ENCODE data around the gene SSC5D.
"Not testable (repeated sequence)": the region's sequence is repeated elsewhere in the genome, so short reads cannot be mapped to it uniquely, and the experiment has no call there.

SSC5D gene

GRCh38 chr19:55488986-55489710 lies 912 bp downstream of the SSC5D start:
- no peak for DNase-seq

GRCh38 chr19:55489711-55490477 lies 1.7 kb downstream of the SSC5D start:
- peak; percentile 37 for DNase-seq

GRCh38 chr19:55490478-55491432 lies 2.5 kb downstream of the SSC5D start:
- DNase-seq: no peak

- no peak for DNase-seq
These were observed 3.5 kb downstream of the SSC5D start for GRCh38 chr19:55491546-55492360.

- no peak for DNase-seq
These were observed 4.2 kb downstream of the SSC5D start for GRCh38 chr19:55492362-55492944.

- no peak for DNase-seq
These were observed 4.9 kb downstream of the SSC5D start for GRCh38 chr19:55493052-55493644.

GRCh38 chr19:55493645-55494171 lies 5.5 kb downstream of the SSC5D start:
- DNase-seq: no peak

- DNase-seq: no peak
These were observed 6.0 kb downstream of the SSC5D start for GRCh38 chr19:55494172-55494761.

- DNase-seq: no peak
These were observed 7.6 kb downstream of the SSC5D start for GRCh38 chr19:55495646-55496349.

GRCh38 chr19:55496820-55497219 lies 8.6 kb downstream of the SSC5D start:
- DNase-seq: not testable (repeated sequence)

- DNase-seq: no peak
These were observed 9.5 kb downstream of the SSC5D start for GRCh38 chr19:55497763-55498162.

- no peak for DNase-seq
These were observed 10.1 kb downstream of the SSC5D start for GRCh38 chr19:55498246-55498840.

GRCh38 chr19:55500368-55500952 lies 12.2 kb downstream of the SSC5D start:
- no peak for DNase-seq

GRCh38 chr19:55502197-55502952 lies 14.1 kb downstream of the SSC5D start:
- no peak for DNase-seq

GRCh38 chr19:55503157-55503501 lies 14.9 kb downstream of the SSC5D start:
- no peak for DNase-seq

- DNase-seq: peak; percentile 94
These were observed 15.4 kb downstream of the SSC5D start for GRCh38 chr19:55503502-55504251.

- DNase-seq: no peak
These were observed 16.0 kb downstream of the SSC5D start for GRCh38 chr19:55504252-55504603.

- DNase-seq: no peak
These were observed 16.7 kb downstream of the SSC5D start for GRCh38 chr19:55504981-55505380.
